HG03045 (cell line): Measurements from ENCODE around the gene ABTB2.

ENCODE experiments used
- ATAC-seq: cut with Tn5 transposase; IDR thresholded peaks from one replicate; pipeline ENCODE4 v1.9.1; 2021; ENCODE audit warnings: mild to moderate bottlenecking, moderate library complexity; ENCODE audit not compliant: unreplicated experiment

Gene ABTB2

DNA sequence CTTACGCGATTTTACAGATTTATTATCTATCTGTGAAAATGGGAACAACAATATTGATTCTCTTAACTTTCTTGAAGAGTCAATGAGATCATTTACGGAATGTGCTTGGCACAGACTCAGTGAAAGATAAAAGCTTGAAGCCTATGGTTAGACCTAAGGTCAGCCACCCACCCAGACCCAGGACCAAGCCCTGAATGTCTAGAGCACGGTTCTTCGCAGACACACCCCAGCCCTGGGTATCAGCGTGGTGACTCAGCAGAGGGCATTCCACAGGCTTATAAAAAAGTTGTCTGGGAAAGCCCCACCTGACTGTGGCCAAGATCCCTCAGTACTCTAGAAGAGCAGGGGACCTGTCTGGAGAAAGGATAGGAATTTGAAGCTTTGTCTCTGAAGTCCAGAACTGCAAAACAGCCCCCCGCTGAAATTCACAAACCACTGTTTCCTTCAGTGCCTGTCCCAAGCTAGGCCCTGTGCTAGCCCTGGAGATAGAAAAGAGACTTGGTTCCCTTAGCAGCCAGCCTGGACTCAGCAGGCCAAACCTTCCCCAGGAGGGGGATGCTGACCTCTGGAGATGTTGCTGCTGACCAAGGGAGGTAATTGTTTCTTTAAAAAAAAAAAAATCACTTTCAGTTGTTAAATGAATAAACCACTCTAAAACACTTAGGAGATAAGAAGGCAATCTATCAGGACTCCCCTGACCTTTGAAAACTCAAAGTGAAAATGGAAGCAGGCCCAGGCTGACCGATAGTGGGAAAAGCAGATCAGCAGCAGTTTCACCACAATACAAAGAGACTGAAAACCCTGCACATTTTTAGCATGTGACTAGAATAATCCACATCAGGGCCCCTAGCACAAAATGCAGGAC is 114.0 kb downstream of the ABTB2 start:
- peak; percentile 67 for ATAC-seq

GRCh38 chr11:34242037-34242625 is 115.7 kb downstream of the ABTB2 start:
- ATAC-seq: no peak

- no peak for ATAC-seq
These were observed 117.7 kb downstream of the ABTB2 start for GRCh38 chr11:34240150-34240494.

GRCh38 chr11:34239465-34240149 is 118.2 kb downstream of the ABTB2 start:
- ATAC-seq: no peak

- no peak for ATAC-seq
These were observed 118.8 kb downstream of the ABTB2 start for GRCh38 chr11:34238966-34239365.

DNA sequence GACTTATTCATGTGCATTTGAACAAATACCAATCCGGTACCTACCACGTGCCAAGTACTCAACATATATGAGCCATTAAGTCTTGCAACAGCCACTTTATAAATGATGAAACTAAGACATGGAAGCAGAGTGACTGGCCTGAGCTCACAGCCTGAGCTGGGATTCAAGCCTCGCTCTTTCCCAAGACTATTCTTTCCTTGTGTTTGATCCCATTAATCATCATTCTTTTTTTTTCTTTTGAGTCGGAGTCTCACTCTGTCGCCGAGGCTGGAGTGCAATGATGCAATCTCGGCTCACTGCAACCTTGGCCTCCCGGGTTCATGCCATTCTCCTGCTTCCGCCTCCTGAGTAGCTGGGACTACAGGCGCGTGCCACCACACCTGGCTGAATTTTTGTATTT is 119.3 kb downstream of the ABTB2 start:
- ATAC-seq: no peak

GRCh38 chr11:34236572-34236971 is 121.2 kb downstream of the ABTB2 start:
- ATAC-seq: no peak

- no peak for ATAC-seq
These were observed 122.2 kb downstream of the ABTB2 start for GRCh38 chr11:34235591-34236071.

- ATAC-seq: no peak
These were observed 122.6 kb downstream of the ABTB2 start for GRCh38 chr11:34235189-34235588.

- peak; percentile 80 for ATAC-seq
These were observed 123.6 kb downstream of the ABTB2 start for GRCh38 chr11:34234086-34234740.

GRCh38 chr11:34233215-34233614 is 124.6 kb downstream of the ABTB2 start:
- ATAC-seq: no peak

DNA sequence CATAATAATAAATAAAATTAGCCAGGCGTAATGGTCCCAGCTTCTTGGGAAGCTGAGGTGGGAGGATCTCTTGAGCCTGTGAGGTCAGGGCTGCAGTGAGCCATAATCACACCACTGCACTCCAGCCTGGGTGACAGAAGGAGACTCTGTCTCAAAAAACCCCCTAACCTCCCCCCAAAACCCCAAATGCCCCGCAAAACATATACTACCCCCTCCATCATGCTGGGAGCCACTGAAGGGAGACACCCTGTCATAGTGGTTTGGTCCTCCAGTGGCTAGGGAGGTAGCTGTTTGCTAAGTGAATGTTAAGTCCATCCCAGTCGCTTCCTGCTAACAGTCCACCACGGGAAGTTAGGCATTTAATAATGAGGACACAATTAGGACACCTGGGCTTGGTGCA is 125.0 kb downstream of the ABTB2 start:
- no peak for ATAC-seq

GRCh38 chr11:34226210-34226609 is 131.6 kb downstream of the ABTB2 start:
- ATAC-seq: no peak

GRCh38 chr11:34225091-34225490 is 132.7 kb downstream of the ABTB2 start:
- ATAC-seq: no peak

GRCh38 chr11:34224434-34224966 is 133.3 kb downstream of the ABTB2 start:
- ATAC-seq: no peak

DNA sequence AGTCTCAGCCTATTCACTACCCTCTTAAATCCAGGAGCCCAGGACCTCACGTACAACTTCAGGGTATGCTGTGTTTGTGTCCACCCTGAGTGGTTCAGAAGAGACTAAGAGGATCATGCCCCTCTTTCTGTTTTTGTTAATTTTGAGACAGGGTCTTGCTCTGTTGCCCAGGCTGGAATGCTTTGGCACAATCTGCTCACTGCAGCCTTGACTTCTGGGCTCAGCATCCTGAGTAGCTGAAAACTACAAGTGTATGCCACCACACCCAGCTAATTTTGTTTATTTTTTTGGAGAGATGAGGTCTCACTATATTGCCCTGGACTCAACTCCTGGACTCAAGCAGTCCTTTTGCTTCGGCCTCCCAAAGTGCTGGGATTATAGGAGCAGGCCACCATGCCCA is 133.9 kb downstream of the ABTB2 start:
- ATAC-seq: no peak

DNA sequence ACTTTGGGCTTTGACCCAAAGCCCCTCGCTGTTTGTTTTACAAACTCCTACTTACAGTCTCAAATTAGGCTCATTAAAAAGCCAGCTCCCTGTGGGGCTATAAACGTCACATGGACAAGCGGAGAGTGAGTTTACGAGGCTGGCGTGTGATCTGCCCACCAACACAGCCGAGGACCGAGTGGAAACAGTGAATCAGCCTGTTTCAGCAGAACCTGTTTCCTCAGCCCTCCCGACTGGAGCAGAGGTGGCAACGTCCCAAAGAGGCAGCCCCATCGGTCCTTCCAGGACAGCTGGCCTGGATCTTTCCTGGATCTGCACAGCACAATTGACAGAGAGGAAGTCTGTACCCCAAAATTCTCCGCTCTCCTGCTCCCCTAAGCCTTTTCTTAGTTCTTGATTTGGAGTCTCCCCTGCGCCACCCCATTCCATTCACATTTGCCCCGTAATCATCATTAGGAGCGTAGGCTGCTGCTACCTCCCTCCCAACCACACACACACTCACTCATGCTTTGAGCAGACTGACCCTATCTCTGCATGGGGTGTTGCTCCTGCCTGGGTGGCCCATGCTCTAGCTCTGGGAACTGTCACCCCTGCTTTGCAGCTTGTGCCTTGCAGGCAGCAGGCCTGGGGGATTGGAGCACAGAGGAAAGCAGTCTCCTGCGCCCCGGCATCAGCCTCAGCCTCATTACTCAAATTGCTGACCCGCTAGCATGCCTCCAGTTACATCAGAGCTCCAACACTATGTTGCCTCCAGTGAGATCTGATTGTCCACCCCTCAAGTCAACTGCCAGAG is 134.6 kb downstream of the ABTB2 start:
- ATAC-seq: no peak

- no peak for ATAC-seq
These were observed 135.8 kb downstream of the ABTB2 start for GRCh38 chr11:34222030-34222429.

- ATAC-seq: no peak
These were observed 137.9 kb downstream of the ABTB2 start for GRCh38 chr11:34219941-34220370.

GRCh38 chr11:34219279-34219678 is 138.5 kb downstream of the ABTB2 start:
- no peak for ATAC-seq
